Smooth muscle cell (in vitro differentiated cells): Measurements from ENCODE around the gene USP47. TPM values are rescaled to one million over a fixed set of nuclear protein-coding genes. Genes with fewer than 3 reads are reported as not detected.

ENCODE experiments used
- DNase-seq: peaks from one replicate; lab custom pipeline; 2025; ENCODE audit not compliant: unreplicated experiment; lab: John Stamatoyannopoulos, UW
- H2AFZ ChIP-seq: fragments of 200-600 bp; sonication (generic); 2 replicates; pipeline ENCODE4 v1.6.0; 2016; ENCODE audit warnings: antibody characterized with exemption, low read depth, mild to moderate bottlenecking
- H3F3A ChIP-seq: fragments of 200-600 bp; sonication (generic); 2 replicates; pipeline ENCODE4 v1.6.0; 2017; ENCODE audit warnings: antibody characterized with exemption, low read depth
- H3K27ac ChIP-seq: fragments of 200-600 bp; sonication (generic); 2 replicates; pipeline ENCODE4 v1.5.1; 2016; ENCODE audit warnings: low read depth, mild to moderate bottlenecking
- H3K27me3 ChIP-seq: fragments of 200-600 bp; sonication (generic); 2 replicates; pipeline ENCODE4 v1.6.1; 2016; ENCODE audit warnings: low read depth, mild to moderate bottlenecking
- H3K36me3 ChIP-seq: fragments of 200-600 bp; sonication (generic); 2 replicates; pipeline ENCODE4 v1.5.1; 2016; ENCODE audit warnings: low read depth
- H3K4me1 ChIP-seq: fragments of 200-600 bp; sonication (generic); 2 replicates; pipeline ENCODE4 v1.5.1; 2016; ENCODE audit warnings: low read depth
- H3K4me2 ChIP-seq: fragments of 200-600 bp; sonication (generic); 2 replicates; pipeline ENCODE4 v1.6.0; 2016; ENCODE audit warnings: mild to moderate bottlenecking
- H3K4me3 ChIP-seq: fragments of 200-600 bp; sonication (generic); 2 replicates; pipeline ENCODE4 v1.5.1; 2016; ENCODE audit warnings: mild to moderate bottlenecking
- H3K79me2 ChIP-seq: fragments of 200-600 bp; sonication (generic); 2 replicates; pipeline ENCODE4 v1.6.0; 2016; ENCODE audit warnings: low read depth, mild to moderate bottlenecking
- H3K9ac ChIP-seq: fragments of 200-600 bp; sonication (generic); 2 replicates; pipeline ENCODE4 v1.6.0; 2016; ENCODE audit warnings: low read depth
- H3K9me3 ChIP-seq: fragments of 200-600 bp; sonication (generic); replicated peaks from 2 replicates; pipeline ENCODE4 v1.5.1; 2016; ENCODE audit warnings: low read depth
- H4K20me1 ChIP-seq: fragments of 200-600 bp; sonication (generic); 2 replicates; pipeline ENCODE4 v1.6.0; 2016; ENCODE audit warnings: low read depth
- CTCF ChIP-seq: fragments of 200-600 bp; sonication (generic); IDR thresholded peaks from 2 replicates; pipeline ENCODE4 v1.5.1; 2017; ENCODE audit warnings: borderline replicate concordance, mild to moderate bottlenecking, antibody characterized with exemption; ENCODE audit not compliant: insufficient read depth, poor library complexity, severe bottlenecking
- WGBS: methylation state at CpG from one replicate; pipeline ENCODE4 v1.1.7; 2016; ENCODE audit warnings: low lambda C conversion rate; 5-methylcytosine and 5-hydroxymethylcytosine counted together
- polyA plus RNA-seq: library from polyadenylated mRNA; unstranded; fragments of >200 nt; fragmentation: Nextera tagmentation; extraction: Ambion mirVana; gene quantifications from 2 replicates; pipeline ENCODE4 v1.2.1, GENCODE V29; 2016
- total RNA-seq: library from RNA; depleted of rRNA; stranded (reverse); fragments of >200 nt; gene quantifications from 2 replicates; pipeline ENCODE4 v1.2.3, GENCODE V29; 2014

The USP47 gene
- total and polyA plus RNA-seq, 2 experiments from 2014 or later = 38.0 to 75.3 TPM

DNA sequence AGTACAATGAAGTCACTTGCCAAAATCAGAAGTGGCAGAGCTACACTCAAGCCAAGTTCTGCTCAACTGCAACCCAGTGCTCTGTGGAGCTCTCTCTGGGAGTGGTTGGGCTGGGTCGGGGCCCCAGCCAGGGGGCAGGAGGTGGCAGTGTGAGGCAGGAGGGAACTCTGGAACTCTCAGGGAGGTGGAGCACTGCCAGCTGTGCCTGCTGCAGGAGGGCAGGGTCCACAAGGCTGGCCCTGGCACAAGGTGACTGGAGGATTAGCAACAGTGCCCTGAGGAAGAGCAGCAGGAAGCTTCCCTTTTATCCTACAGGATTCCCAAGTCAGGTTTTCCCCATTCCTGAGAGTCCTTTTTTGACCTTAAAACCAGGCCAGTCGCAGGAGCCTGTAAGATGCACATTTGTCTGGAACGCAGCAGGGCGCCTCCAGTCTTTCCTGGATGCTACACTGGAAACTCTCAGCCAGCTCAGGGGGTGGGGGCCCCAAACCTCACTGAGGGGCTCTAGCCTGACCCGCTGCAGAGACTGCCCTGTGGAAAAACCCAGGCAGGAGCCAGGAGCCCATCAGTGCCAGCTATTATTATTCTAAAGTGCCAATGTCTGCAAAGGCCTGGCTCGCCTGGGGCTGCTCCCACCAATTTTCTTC, 134.8 kb downstream of the USP47 start:
- H2AFZ ChIP-seq = no peak overlapping the region
- WGBS = 88% methylated on average over 6 of the region's 6 CpGs
- DNase-seq = no peak

DNA sequence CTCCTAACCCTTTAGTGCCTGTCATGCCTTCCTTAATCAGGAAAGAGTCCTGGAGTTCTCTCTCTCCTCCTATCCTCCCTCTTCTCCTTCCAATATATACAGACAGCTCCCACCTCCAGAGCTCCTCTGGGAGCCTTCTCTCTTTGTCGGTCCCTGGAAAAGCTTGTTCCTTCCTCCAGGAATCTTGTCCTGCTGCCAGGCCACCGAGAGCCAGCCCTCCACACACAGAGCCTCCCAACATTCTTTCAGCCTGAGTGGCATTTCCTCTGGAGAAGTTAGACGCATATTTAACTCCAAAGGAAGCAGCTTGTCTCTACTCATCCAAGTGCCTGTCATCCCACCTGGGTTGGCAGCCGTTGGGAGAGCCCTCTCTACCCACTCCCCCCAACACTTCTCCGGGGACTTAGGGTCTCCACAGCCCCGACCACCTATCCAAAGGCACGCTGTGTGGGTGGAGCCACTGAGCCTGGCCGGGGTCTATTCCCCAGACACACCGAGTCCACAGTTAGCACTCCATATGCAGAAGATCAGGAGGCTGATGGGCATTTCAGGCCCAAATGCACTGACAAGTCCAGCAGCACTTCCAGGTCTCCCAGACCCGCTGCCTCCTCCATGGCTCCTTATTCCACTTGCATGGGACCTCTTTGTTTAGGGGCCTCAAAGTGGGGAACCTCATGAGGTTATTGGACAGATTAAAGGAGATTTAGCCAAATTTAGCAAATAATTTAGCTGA, 135.6 kb downstream of the USP47 start:
- Histone ChIP-seq H2AFZ (no peak overlapping the region), H3K27ac (peak overlapping the region; percentile 83), H3K27me3 (no peaks in the 10 kb centered on the region), H3K9ac (peak overlapping the region; percentile 5), H3K4me2 (peak overlapping the region; percentile 73), H3F3A (peaks cover 2% of the 10 kb centered on the region), H3K79me2 (no peaks in the 10 kb centered on the region), H3K9me3 (no peaks in the 10 kb centered on the region), H3K4me1 (peaks cover 26% of the 10 kb centered on the region), H4K20me1 (no peaks in the 10 kb centered on the region), H3K4me3 (no peak overlapping the region), H3K36me3 (no peaks in the 10 kb centered on the region)
- no peak for TF ChIP-seq CTCF
- no peak for DNase-seq
- 42% methylated on average over 10 of the region's 10 CpGs for WGBS

More for the DNA sequence above, 134.8 kb downstream of the USP47 start:
- Histone ChIP-seq H3K4me3 (no peak overlapping the region), H3F3A (peaks cover 2% of the 10 kb centered on the region), H3K4me1 (peaks cover 29% of the 10 kb centered on the region), H3K4me2 (peak overlapping the region; percentile 73), H3K9ac (peak overlapping the region; percentile 5), H3K79me2 (no peaks in the 10 kb centered on the region), H4K20me1 (no peaks in the 10 kb centered on the region), H3K27ac (peak overlapping the region; percentile 83), H3K27me3 (no peaks in the 10 kb centered on the region), H3K9me3 (no peaks in the 10 kb centered on the region), H3K36me3 (no peaks in the 10 kb centered on the region)
- TF ChIP-seq CTCF = no peak

DNA sequence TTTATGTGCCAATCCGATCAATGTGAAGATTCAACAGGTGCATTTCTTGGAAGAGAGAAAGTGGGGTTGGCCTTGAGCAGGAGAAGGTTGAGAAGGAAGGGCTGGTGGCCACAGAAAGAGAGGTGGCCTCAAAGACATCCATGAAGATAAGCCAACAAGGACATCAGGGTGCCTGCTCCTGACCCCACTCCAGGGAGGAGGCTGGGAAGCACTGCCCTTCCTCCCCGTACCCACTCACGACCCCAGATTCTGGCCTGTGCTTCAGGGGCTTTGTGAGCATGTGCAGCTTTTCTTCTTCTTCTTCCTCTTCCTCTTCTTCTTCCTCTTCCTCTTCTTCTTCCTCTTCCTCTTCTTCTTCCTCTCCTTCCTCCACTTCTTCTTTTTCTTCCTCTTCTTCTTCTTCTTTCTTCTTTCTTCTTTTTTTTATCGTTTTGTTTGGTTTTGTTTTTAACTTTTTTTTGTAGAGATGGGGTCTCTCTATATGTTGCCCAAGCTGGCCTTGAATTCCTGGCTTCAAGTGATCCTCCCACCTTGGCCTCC, 136.4 kb downstream of the USP47 start:
- WGBS = 95% methylated on average over 4 of the region's 4 CpGs
- no peaks in the 10 kb centered on the region for H3K9me3 ChIP-seq
- no peaks in the 10 kb centered on the region for H3K79me2 ChIP-seq
- peaks cover 2% of the 10 kb centered on the region for H3F3A ChIP-seq
- H3K9ac ChIP-seq = no peak overlapping the region
- no peaks in the 10 kb centered on the region for H3K36me3 ChIP-seq
- DNase-seq = no peak
- no peak overlapping the region for H3K4me3 ChIP-seq
- no peaks in the 10 kb centered on the region for H3K27me3 ChIP-seq
- H4K20me1 ChIP-seq = no peaks in the 10 kb centered on the region
- H3K4me1 ChIP-seq = peaks cover 26% of the 10 kb centered on the region
- no peak overlapping the region for H2AFZ ChIP-seq
- peak overlapping the region; percentile 73 for H3K4me2 ChIP-seq
- H3K27ac ChIP-seq = peak overlapping the region; percentile 83
- TF ChIP-seq CTCF = no peak
